Colonic mucosa (tissue), 4 donors: ENCODE measurements around the gene LHPP. TPM values are rescaled to one million over a fixed set of nuclear protein-coding genes. Genes with fewer than 3 reads are reported as not detected.
"Not testable (repeated sequence)": the region's sequence is repeated elsewhere in the genome, so short reads cannot be mapped to it uniquely, and the experiment has no call there.

ENCODE experiments used
- DNase-seq: peaks from one replicate; pipeline ENCODE4 v3.0.0-alpha.2; 2020
- H3K27ac ChIP-seq: fragments of 200-600 bp; one replicate; pipeline ENCODE4 v1.8.0; 2021
- H3K27me3 ChIP-seq: fragments of 200-600 bp; one replicate; pipeline ENCODE4 v1.8.0; 2021
- H3K36me3 ChIP-seq: fragments of 200-600 bp; one replicate; pipeline ENCODE4 v1.8.0; 2021
- H3K4me1 ChIP-seq: fragments of 200-600 bp; one replicate; pipeline ENCODE4 v1.8.0; 2021; ENCODE audit warnings: mild to moderate bottlenecking
- H3K4me3 ChIP-seq: fragments of 200-600 bp; one replicate; pipeline ENCODE4 v1.8.0; 2021
- H3K9ac ChIP-seq, 2 donors: one replicate each; pipeline ENCODE4 v1.7.0; 2013; ENCODE audit warnings: control low read depth in 2 of 2, low read depth in 2 of 2, low read length in 2 of 2
- H3K9me3 ChIP-seq: fragments of 200-600 bp; one replicate; pipeline ENCODE4 v1.8.0; 2021
- CTCF ChIP-seq: fragments of 200-600 bp; IDR thresholded peaks from one replicate; pipeline ENCODE4 v1.8.0; 2022; ENCODE audit warnings: antibody characterized with exemption, mild to moderate bottlenecking
- intact Hi-C: fragments of 100-400 bp; cut with DNase I; formaldehyde crosslinking; loops from one replicate; pipeline ENCODE4 v1.14.1; 2022
- total RNA-seq, 2 donors: library from RNA; stranded (reverse); fragmentation: NEBNext Ultra II Directional in 1 of 2; extraction: Animal tissue kit (Norgen Biotek cat#: 25700) in 1 of 2; gene quantifications; one replicate each; pipeline ENCODE4 v1.2.1, GENCODE V29; 2021
- donor health status: healthy.
- donor health status: DM: no; HTN: no; CAD: no.
- donor health status: DM: no; HTN: no; CAD: no.

The LHPP gene
- total RNA-seq, 2 donors from 2014 or later: 12.8 to 24.6 TPM

GRCh38 chr10:124578231-124579010, 116.8 kb downstream of the LHPP start:
- intact Hi-C loops: no loop called here
- H3K9me3 ChIP-seq: no peaks in the 10 kb centered on the region
- no peaks in the 10 kb centered on the region for H3K36me3 ChIP-seq
- no peak overlapping the region for H3K4me3 ChIP-seq
- no peaks in the 10 kb centered on the region for H3K4me1 ChIP-seq
- H3K27ac ChIP-seq: no peak overlapping the region
- DNase-seq: no peak
- H3K9ac ChIP-seq: no peak overlapping the region
- H3K27me3 ChIP-seq: no peaks in the 10 kb centered on the region
- no peak for TF ChIP-seq CTCF

- Histone ChIP-seq H3K9me3 (no peaks in the 10 kb centered on the region), H3K36me3 (no peaks in the 10 kb centered on the region), H3K27me3 (no peaks in the 10 kb centered on the region), H3K4me1 (no peaks in the 10 kb centered on the region), H3K4me3 (no peak overlapping the region), H3K9ac (no peak overlapping the region), H3K27ac (no peak overlapping the region)
- TF ChIP-seq CTCF: no peak
- DNase-seq: no peak
- intact Hi-C loops: no loop called here
These were observed 117.4 kb downstream of the LHPP start for GRCh38 chr10:124579011-124579399.

- H3K36me3 ChIP-seq: no peaks in the 10 kb centered on the region
- H3K9me3 ChIP-seq: no peaks in the 10 kb centered on the region
- no peaks in the 10 kb centered on the region for H3K27me3 ChIP-seq
- DNase-seq: no peak
- H3K9ac ChIP-seq: no peak overlapping the region
- intact Hi-C loops: no loop called here
- no peak for TF ChIP-seq CTCF
- H3K27ac ChIP-seq: no peak overlapping the region
- peaks cover 9% of the 10 kb centered on the region for H3K4me1 ChIP-seq
- H3K4me3 ChIP-seq: no peak overlapping the region
These were observed 124.5 kb downstream of the LHPP start for GRCh38 chr10:124586142-124586541.

- Histone ChIP-seq H3K36me3 (no peaks in the 10 kb centered on the region), H3K4me3 (no peak overlapping the region), H3K4me1 (peaks cover 9% of the 10 kb centered on the region), H3K27me3 (no peaks in the 10 kb centered on the region), H3K9ac (no peak overlapping the region), H3K27ac (no peak overlapping the region), H3K9me3 (no peaks in the 10 kb centered on the region)
- no peak for TF ChIP-seq CTCF
- DNase-seq: no peak
- intact Hi-C loops: no loop called here
These were observed 126.2 kb downstream of the LHPP start for GRCh38 chr10:124587811-124588211.

GRCh38 chr10:124588341-124588735, 126.7 kb downstream of the LHPP start:
- H3K27me3 ChIP-seq, H3K4me1 ChIP-seq, H3K4me3 ChIP-seq, H3K36me3 ChIP-seq, H3K27ac ChIP-seq, DNase-seq, H3K9me3 ChIP-seq, H3K9ac ChIP-seq, intact Hi-C loops: not testable (repeated sequence)

GRCh38 chr10:124588736-124589490, 127.3 kb downstream of the LHPP start:
- intact Hi-C loops: no loop called here
- Histone ChIP-seq H3K4me1 (peaks cover 9% of the 10 kb centered on the region), H3K36me3 (no peaks in the 10 kb centered on the region), H3K27ac (no peak overlapping the region), H3K27me3 (no peaks in the 10 kb centered on the region), H3K4me3 (no peak overlapping the region), H3K9ac (peak overlapping the region in 1 of 2 donors; percentile 6), H3K9me3 (no peaks in the 10 kb centered on the region)
- peak; percentile 82 for DNase-seq
- TF ChIP-seq CTCF: no peak
